Prostate gland (tissue), 2 donors: ENCODE data around the gene GALT. TPM values are rescaled to one million over a fixed set of nuclear protein-coding genes. Genes with fewer than 3 reads are reported as not detected.
A peak's percentile ranks its signal among the peaks of the same experiment; 100 is the strongest.

Experiments used
- DNase-seq: peaks from one replicate; pipeline ENCODE4 v3.0.0-alpha.2; 2019; ENCODE audit warnings: low spot score
- H3K27ac ChIP-seq, 2 donors: fragments of 200-600 bp; sonication (generic); 2 replicates each; pipeline ENCODE4 v1.5.1; 2017 to 2019
- H3K27me3 ChIP-seq: fragments of 200-600 bp; sonication (generic); replicated peaks from 2 replicates; pipeline ENCODE4 v1.5.1; 2019; ENCODE audit not compliant: insufficient read depth
- H3K36me3 ChIP-seq, 2 donors: fragments of 200-600 bp; sonication (generic); 1 replicate in 1 of 2; 2 replicates in 1 of 2; pipeline versions ENCODE4 v1.5.1 to v1.8.1; 2017 to 2019
- H3K4me1 ChIP-seq: fragments of 200-600 bp; sonication (generic); replicated peaks from 2 replicates; pipeline ENCODE4 v1.5.1; 2019
- H3K4me3 ChIP-seq, 2 donors: fragments of 200-600 bp; sonication (generic); 2 replicates each; pipeline ENCODE4 v1.5.1; 2017 to 2019
- H3K9me3 ChIP-seq: fragments of 200-600 bp; sonication (generic); 2 replicates; pipeline ENCODE4 v1.5.1; 2017
- POLR2A ChIP-seq: fragments of 450-650 bp; IDR thresholded peaks from one replicate; pipeline ENCODE4 v1.6.1; 2016; ENCODE audit warnings: antibody characterized with exemption, mild to moderate bottlenecking
- POLR2AphosphoS5 ChIP-seq: sonication (generic); formaldehyde crosslinking; IDR thresholded peaks from one replicate; pipeline ENCODE4 v1.6.1; 2017; ENCODE audit warnings: antibody characterized with exemption
- WGBS: methylation state at CpG from one replicate; pipeline ENCODE4 v1.1.5; 2018; 5-methylcytosine and 5-hydroxymethylcytosine counted together
- intact Hi-C: fragments of 100-400 bp; cut with DNase I; formaldehyde crosslinking; loops from one replicate; pipeline ENCODE4 v1.14.2; 2022
- total RNA-seq, 2 donors: library from RNA; depleted of rRNA; stranded (reverse); fragments of >200 nt; gene quantifications; one replicate each; pipeline ENCODE4 v1.1.0, GENCODE V29; 2016
- TF ChIP-seq, protein P1 (sequence below), 4 experiments: fragments of 200-600 bp in 2 of 4; fragments of 450-650 bp in 2 of 4; sonication (generic) in 2 of 4; IDR thresholded peaks; 1 replicate in 3 of 4; 2 replicates in 1 of 4; pipeline ENCODE4 v1.5.1; 2016 to 2019; ENCODE audit warnings: antibody characterized with exemption in 4 of 4, mild to moderate bottlenecking in 2 of 4, moderate library complexity in 2 of 4

Gene GALT
- total RNA-seq, 2 donors from 2014 or later: 55.2 to 55.9 TPM

DNA sequence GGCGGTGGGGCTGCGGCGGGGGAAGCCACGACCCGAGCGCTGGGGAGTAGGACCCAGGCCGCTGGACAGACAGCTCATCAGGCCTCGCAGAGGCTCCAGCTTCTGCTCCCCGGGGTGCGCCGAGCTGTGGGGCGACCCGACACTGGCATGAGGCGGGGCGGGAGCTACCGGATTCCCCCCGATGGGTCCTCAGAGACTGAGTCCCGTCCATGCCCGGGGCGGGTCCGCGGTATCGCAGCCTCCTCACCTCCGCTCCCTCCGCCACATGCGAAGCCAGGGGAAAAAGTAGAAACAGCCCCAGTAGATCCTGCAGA, 18.5 kb downstream of the GALT start:
- TF ChIP-seq, protein P1, sequence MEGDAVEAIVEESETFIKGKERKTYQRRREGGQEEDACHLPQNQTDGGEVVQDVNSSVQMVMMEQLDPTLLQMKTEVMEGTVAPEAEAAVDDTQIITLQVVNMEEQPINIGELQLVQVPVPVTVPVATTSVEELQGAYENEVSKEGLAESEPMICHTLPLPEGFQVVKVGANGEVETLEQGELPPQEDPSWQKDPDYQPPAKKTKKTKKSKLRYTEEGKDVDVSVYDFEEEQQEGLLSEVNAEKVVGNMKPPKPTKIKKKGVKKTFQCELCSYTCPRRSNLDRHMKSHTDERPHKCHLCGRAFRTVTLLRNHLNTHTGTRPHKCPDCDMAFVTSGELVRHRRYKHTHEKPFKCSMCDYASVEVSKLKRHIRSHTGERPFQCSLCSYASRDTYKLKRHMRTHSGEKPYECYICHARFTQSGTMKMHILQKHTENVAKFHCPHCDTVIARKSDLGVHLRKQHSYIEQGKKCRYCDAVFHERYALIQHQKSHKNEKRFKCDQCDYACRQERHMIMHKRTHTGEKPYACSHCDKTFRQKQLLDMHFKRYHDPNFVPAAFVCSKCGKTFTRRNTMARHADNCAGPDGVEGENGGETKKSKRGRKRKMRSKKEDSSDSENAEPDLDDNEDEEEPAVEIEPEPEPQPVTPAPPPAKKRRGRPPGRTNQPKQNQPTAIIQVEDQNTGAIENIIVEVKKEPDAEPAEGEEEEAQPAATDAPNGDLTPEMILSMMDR (IDR thresholded peaks at IDR 0.05): peak in 1 of 4 experiments; percentile 34
- TF ChIP-seq POLR2AphosphoS5 (no peak), POLR2A (peak; percentile 16)
- no peaks in the 10 kb centered on the region for H3K9me3 ChIP-seq
- H3K27ac ChIP-seq: peak overlapping the region; percentile 96 to 99
- WGBS: 2% methylated on average over 18 of the region's 26 CpGs
- intact Hi-C loops: loop anchor here (5.0 kb wide), 1 partner anchor 37 kb away; no protein-coding TSS in a partner anchor
- DNase-seq: no peak
- peak overlapping the region; percentile 63 to 84 for H3K4me3 ChIP-seq
- H3K27me3 ChIP-seq: no peaks in the 10 kb centered on the region
- peaks cover 7% of the 10 kb centered on the region for H3K4me1 ChIP-seq
- H3K36me3 ChIP-seq: no peaks in the 10 kb centered on the region

- peak overlapping the region; percentile 63 to 84 for H3K4me3 ChIP-seq
- WGBS: under 1% methylated on average over 55 of the region's 55 CpGs
- no peaks in the 10 kb centered on the region for H3K36me3 ChIP-seq
- no peaks in the 10 kb centered on the region for H3K27me3 ChIP-seq
- intact Hi-C loops: loop anchor here (5.0 kb wide), 1 partner anchor 37 kb away; no protein-coding TSS in a partner anchor
- H3K27ac ChIP-seq: peak overlapping the region; percentile 96 to 99
- H3K9me3 ChIP-seq: no peaks in the 10 kb centered on the region
- H3K4me1 ChIP-seq: peaks cover 7% of the 10 kb centered on the region
- TF ChIP-seq POLR2AphosphoS5 (peak; percentile 92), POLR2A (peak; percentile 69)
- TF ChIP-seq, protein P1 (IDR thresholded peaks at IDR 0.05): peak in 1 of 4 experiments; percentile 10
- peak; percentile 95 for DNase-seq
Observed at GRCh38 chr9:34665381-34666250, 19.1 kb downstream of the GALT start.

GRCh38 chr9:34669809-34670562, 23.5 kb downstream of the GALT start:
- Histone ChIP-seq H3K4me3 (no peak overlapping the region), H3K27ac (no peak overlapping the region), H3K4me1 (peaks cover 7% of the 10 kb centered on the region), H3K27me3 (no peaks in the 10 kb centered on the region), H3K36me3 (no peaks in the 10 kb centered on the region), H3K9me3 (no peaks in the 10 kb centered on the region)
- intact Hi-C loops: loop anchor here (5.0 kb wide), 1 partner anchor 32 kb away; no protein-coding TSS in a partner anchor
- over 99% methylated on average over 5 of the region's 5 CpGs for WGBS
- DNase-seq: no peak
- TF ChIP-seq, protein P1 (IDR thresholded peaks at IDR 0.05): no peak
- TF ChIP-seq POLR2AphosphoS5 (no peak), POLR2A (no peak)

DNA sequence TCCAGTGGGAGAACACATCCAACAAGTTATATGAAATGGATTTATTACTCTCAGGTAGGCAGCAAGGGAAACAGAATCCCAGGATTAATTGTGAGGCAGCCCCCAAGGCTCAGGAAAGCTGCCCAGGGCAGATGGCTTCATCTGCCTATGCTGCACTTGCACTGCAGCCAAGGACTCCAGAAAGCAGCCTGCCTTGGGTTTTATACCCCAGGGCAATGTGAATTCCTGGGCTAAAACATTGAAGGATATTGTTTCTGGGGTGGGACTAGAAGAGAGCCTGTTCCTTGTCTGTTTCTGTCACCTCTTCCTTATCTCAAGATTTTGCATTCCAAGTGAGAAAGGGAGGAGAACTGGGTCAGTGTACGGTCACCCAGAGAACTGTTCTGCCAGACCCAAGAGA, 24.8 kb downstream of the GALT start:
- WGBS: 67% methylated on average over 1 of the region's 1 CpG
- TF ChIP-seq, protein P1 (IDR thresholded peaks at IDR 0.05): no peak
- TF ChIP-seq POLR2AphosphoS5 (no peak), POLR2A (no peak)

More for the DNA sequence above, 24.8 kb downstream of the GALT start:
- no peak overlapping the region for H3K27ac ChIP-seq
- no peak for DNase-seq
- no peak overlapping the region for H3K4me3 ChIP-seq
- intact Hi-C loops: no loop called here
- H3K36me3 ChIP-seq: no peaks in the 10 kb centered on the region
- H3K27me3 ChIP-seq: no peaks in the 10 kb centered on the region
- no peaks in the 10 kb centered on the region for H3K9me3 ChIP-seq
- H3K4me1 ChIP-seq: peaks cover 7% of the 10 kb centered on the region
